Lower leg skin (tissue), 3 donors: ENCODE measurements around the gene DNAH8.

Source experiments
- CTCF ChIP-seq, 3 donors: fragments of 450-650 bp; IDR thresholded peaks; one replicate each; pipeline ENCODE4 v1.5.1; 2016; ENCODE audit warnings: antibody characterized with exemption in 3 of 3, mild to moderate bottlenecking in 3 of 3, moderate library complexity in 2 of 3
- POLR2A ChIP-seq, 2 donors: fragments of 450-650 bp; IDR thresholded peaks; one replicate each; pipeline ENCODE4 v1.6.1; 2016 to 2017; ENCODE audit warnings: antibody characterized with exemption in 2 of 2, mild to moderate bottlenecking in 1 of 2, moderate library complexity in 1 of 2

- TF ChIP-seq CTCF (IDR thresholded peaks at IDR 0.05) (no peak), POLR2A (IDR thresholded peaks at IDR 0.05) (no peak)
Observed at GRCh38 chr6:39061182-39061581, 346.1 kb downstream of the DNAH8 start.
